ENCODE data around the gene SP9. TPM values are rescaled to one million over a fixed set of nuclear protein-coding genes. Genes with fewer than 3 reads are reported as not detected.

The SP9 gene
- total and polyA plus RNA-seq, 9 of the 15 experiments (the other 6 are each of a cell fraction or from before 2014, with no cell fraction given): 0.04 to 0.23 (median 0.11) TPM; not detected in 3

GRCh38 chr2:174336501-174337336, 2.0 kb downstream of the SP9 start (continued):
- TF ChIP-seq, protein P1, sequence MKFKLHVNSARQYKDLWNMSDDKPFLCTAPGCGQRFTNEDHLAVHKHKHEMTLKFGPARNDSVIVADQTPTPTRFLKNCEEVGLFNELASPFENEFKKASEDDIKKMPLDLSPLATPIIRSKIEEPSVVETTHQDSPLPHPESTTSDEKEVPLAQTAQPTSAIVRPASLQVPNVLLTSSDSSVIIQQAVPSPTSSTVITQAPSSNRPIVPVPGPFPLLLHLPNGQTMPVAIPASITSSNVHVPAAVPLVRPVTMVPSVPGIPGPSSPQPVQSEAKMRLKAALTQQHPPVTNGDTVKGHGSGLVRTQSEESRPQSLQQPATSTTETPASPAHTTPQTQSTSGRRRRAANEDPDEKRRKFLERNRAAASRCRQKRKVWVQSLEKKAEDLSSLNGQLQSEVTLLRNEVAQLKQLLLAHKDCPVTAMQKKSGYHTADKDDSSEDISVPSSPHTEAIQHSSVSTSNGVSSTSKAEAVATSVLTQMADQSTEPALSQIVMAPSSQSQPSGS (CRISPR knock-in tag; IDR thresholded peaks at IDR 0.05): no peak; the same call in 1 of the 2 replicates
- no peak for TF ChIP-seq SP1 (CRISPR knock-in tag; IDR thresholded peaks at IDR 0.05)
- no peak for TF ChIP-seq ZNF263 (CRISPR knock-in tag; IDR thresholded peaks at IDR 0.05; ENCODE audit: borderline replicate concordance)
- no peak for TF ChIP-seq CBX5 (IDR thresholded peaks at IDR 0.05; ENCODE audit: borderline replicate concordance, low read depth)
- no peak; the same call in 1 of the 2 replicates for TF ChIP-seq ETV5 (CRISPR knock-in tag; IDR thresholded peaks at IDR 0.05; ENCODE audit: low read depth)
- no peak for TF ChIP-seq ZNF395 (CRISPR knock-in tag; IDR thresholded peaks at IDR 0.05)
- TF ChIP-seq, protein P2, sequence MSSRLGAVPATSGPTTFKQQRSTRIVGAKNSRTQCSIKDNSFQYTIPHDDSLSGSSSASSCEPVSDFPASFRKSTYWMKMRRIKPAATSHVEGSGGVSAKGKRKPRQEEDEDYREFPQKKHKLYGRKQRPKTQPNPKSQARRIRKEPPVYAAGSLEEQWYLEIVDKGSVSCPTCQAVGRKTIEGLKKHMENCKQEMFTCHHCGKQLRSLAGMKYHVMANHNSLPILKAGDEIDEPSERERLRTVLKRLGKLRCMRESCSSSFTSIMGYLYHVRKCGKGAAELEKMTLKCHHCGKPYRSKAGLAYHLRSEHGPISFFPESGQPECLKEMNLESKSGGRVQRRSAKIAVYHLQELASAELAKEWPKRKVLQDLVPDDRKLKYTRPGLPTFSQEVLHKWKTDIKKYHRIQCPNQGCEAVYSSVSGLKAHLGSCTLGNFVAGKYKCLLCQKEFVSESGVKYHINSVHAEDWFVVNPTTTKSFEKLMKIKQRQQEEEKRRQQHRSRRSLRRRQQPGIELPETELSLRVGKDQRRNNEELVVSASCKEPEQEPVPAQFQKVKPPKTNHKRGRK (tag; IDR thresholded peaks at IDR 0.05): no peak
- no peak for TF ChIP-seq CSDE1 (IDR thresholded peaks at IDR 0.05)
- no peak; the same call in 1 of the 2 replicates for TF ChIP-seq USF1 (CRISPR knock-in tag; IDR thresholded peaks at IDR 0.05)
- no peak for TF ChIP-seq EGR1 (conservative IDR thresholded peaks at IDR 0.05)
- TF ChIP-seq, protein P3, sequence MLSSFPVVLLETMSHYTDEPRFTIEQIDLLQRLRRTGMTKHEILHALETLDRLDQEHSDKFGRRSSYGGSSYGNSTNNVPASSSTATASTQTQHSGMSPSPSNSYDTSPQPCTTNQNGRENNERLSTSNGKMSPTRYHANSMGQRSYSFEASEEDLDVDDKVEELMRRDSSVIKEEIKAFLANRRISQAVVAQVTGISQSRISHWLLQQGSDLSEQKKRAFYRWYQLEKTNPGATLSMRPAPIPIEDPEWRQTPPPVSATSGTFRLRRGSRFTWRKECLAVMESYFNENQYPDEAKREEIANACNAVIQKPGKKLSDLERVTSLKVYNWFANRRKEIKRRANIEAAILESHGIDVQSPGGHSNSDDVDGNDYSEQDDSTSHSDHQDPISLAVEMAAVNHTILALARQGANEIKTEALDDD (IDR thresholded peaks at IDR 0.05): no peak
- no peak for TF ChIP-seq ZBTB33 (CRISPR knock-in tag; IDR thresholded peaks at IDR 0.05)
- no peak; the same call in 1 of the 2 replicates for TF ChIP-seq ZBTB17 (CRISPR knock-in tag; IDR thresholded peaks at IDR 0.05)
- TF ChIP-seq NCOA4 (IDR thresholded peaks at IDR 0.05; ENCODE audit: partially characterized antibody): no peak
- TF ChIP-seq CREB1 (IDR thresholded peaks at IDR 0.05): no peak
- TF ChIP-seq CREB1 (CRISPR knock-in tag; IDR thresholded peaks at IDR 0.05): 0 out of 2 replicates have a peak, but pooled peaks have one; percentile 9
- no peak for TF ChIP-seq CGGBP1 (CRISPR knock-in tag; IDR thresholded peaks at IDR 0.05)
- no peak for TF ChIP-seq MTA3 (IDR thresholded peaks at IDR 0.05; ENCODE audit: borderline replicate concordance)
- no peak for TF ChIP-seq ZNF197 (CRISPR knock-in tag; IDR thresholded peaks at IDR 0.05; ENCODE audit: low read depth)
- peak in 1 of 2 experiments; percentile 39; a peak in 1 of 4 replicates for TF ChIP-seq TRIM24 (IDR thresholded peaks at IDR 0.05)
